ENCODE results near the gene THADA.

The THADA gene

DNA sequence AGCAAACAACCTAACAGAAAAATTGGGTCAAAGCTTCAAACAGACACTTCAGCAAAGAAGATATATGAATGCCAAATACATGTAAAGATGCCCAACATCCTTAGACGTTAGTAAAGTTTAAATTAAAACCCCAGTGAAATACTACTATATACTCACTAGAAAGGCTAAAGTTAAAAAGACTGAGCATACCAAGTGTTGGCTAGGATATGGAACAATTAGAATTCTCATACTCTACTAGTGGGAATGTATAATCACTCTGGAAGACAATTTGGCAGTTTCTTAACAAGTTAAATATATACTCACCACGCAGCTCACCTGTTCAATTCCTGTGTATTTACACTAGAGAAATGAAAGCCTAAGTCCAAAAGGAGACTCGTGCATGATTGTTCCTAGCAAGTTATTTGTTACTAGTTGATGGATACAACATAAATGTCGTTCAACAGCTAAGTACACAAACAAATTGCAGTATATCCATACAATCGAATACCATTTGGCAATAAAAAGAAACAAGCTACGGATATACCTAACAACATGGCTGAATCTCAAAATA, 185.7 kb downstream of the THADA start:
- Mint-ChIP-seq H3K9me3 (no peaks in the 10 kb centered on the region), H3K27ac (no peak overlapping the region), H3K36me3 (ENCODE audit: low read depth) (no peaks in the 10 kb centered on the region), H3K27me3 (ENCODE audit: low read depth, poor library complexity) (no peaks in the 10 kb centered on the region), H3K4me1 (peaks cover 34% of the 10 kb centered on the region), H3K4me3 (no peak overlapping the region)
- TF ChIP-seq, protein P1, sequence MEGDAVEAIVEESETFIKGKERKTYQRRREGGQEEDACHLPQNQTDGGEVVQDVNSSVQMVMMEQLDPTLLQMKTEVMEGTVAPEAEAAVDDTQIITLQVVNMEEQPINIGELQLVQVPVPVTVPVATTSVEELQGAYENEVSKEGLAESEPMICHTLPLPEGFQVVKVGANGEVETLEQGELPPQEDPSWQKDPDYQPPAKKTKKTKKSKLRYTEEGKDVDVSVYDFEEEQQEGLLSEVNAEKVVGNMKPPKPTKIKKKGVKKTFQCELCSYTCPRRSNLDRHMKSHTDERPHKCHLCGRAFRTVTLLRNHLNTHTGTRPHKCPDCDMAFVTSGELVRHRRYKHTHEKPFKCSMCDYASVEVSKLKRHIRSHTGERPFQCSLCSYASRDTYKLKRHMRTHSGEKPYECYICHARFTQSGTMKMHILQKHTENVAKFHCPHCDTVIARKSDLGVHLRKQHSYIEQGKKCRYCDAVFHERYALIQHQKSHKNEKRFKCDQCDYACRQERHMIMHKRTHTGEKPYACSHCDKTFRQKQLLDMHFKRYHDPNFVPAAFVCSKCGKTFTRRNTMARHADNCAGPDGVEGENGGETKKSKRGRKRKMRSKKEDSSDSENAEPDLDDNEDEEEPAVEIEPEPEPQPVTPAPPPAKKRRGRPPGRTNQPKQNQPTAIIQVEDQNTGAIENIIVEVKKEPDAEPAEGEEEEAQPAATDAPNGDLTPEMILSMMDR (IDR thresholded peaks at IDR 0.05), result no peak
- no peak for DNase-seq

DNA sequence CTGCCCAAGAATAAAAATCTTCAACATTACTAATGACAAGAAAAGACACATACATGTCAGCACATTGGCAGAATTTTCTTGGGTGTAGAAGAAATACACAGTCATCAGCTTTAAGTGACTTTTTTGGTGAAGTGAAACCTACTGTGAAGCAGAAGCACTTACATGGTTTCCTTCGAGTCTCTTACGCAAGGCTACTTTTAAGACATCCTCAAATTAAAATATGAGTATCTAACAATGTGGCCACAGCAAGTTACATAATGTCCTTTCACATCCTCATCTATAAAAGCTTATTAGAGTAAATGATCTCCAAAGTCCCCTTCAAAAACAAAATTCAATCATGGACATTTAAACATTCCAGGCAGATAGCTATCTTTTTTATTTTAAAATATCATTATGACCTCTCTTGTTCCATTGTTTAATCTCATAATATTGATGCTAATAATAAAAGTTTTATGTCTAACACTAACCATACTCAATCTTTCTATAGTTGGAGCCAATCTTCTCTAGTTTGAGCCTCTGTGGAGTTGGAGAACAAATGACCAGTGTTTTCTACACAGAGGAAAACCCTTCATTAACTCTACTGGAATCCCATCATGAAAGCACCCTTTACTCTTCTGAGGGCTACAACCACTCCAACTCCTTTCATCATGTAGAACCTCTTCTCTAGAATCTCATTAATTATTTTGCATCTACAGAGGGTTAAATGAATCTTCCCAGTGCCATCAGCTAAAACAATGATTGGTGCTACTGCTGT, 187.3 kb downstream of the THADA start:
- Mint-ChIP-seq H3K4me1 (peaks cover 39% of the 10 kb centered on the region), H3K36me3 (ENCODE audit: low read depth) (no peaks in the 10 kb centered on the region), H3K27me3 (ENCODE audit: low read depth, poor library complexity) (no peaks in the 10 kb centered on the region), H3K4me3 (no peak overlapping the region), H3K9me3 (no peaks in the 10 kb centered on the region), H3K27ac (no peak overlapping the region)
- TF ChIP-seq, protein P1 (IDR thresholded peaks at IDR 0.05), result no peak
- DNase-seq, result no peak

DNA sequence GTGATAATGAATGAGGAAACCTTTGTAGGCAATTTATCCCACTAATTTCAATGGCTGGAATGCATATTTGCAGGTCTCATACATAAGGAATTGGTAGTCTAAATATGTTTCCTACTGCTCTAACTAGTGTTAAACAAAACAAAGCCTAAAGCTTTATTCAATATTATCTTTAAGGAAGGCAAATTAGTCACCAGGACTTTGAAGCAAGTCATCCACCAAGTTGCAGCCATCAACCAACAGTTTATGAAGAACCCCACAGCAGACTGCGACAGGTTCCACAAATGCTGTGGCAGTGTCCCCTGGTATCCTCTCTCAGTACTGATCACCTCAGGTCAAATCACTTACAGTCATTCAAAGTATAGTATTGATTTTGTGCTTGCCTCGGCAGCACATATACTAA, 187.9 kb downstream of the THADA start:
- DNase-seq, result no peak
- Mint-ChIP-seq H3K27me3 (ENCODE audit: low read depth, poor library complexity) (no peaks in the 10 kb centered on the region), H3K4me1 (peaks cover 39% of the 10 kb centered on the region), H3K4me3 (no peak overlapping the region), H3K27ac (no peak overlapping the region), H3K36me3 (ENCODE audit: low read depth) (no peaks in the 10 kb centered on the region), H3K9me3 (no peaks in the 10 kb centered on the region)
- TF ChIP-seq, protein P1 (IDR thresholded peaks at IDR 0.05), result no peak

DNA sequence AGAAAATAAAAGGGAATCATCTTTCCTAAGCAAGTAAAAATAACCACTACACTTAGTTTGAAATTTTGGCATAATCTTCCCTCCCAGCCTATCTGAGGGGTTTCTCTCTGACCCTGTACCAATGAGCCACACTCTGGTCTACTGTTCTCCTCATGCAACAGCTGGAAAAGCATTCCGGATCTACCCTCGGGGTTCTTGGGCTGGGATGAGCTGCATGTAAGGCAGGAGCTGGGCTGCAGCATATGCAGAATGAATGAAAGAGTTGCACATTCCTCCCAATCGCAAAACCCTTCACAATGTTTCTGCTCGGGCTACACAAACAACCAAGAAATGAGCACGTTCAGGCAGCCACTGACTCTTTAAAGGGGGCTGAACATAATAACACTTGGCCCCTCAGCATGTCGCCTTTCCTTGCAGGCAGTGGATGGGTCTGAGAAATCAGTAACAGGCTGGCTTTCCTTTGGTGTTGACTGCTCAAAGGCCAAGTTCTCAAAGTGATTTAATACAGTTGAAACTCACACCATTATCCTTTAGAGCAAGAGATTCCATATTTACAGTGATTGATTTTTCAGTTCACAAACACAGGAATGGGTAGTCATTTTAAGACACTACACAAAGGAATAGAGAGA, 189.1 kb downstream of the THADA start:
- H3K4me1 Mint-ChIP-seq, result peaks cover 48% of the 10 kb centered on the region
- no peaks in the 10 kb centered on the region for H3K9me3 Mint-ChIP-seq
- no peaks in the 10 kb centered on the region for H3K27me3 Mint-ChIP-seq (ENCODE audit: low read depth, poor library complexity)
- no peak for DNase-seq
- peak overlapping the region; percentile 24 for H3K4me3 Mint-ChIP-seq
- H3K27ac Mint-ChIP-seq, result peak overlapping the region; percentile 14
- no peaks in the 10 kb centered on the region for H3K36me3 Mint-ChIP-seq (ENCODE audit: low read depth)
- TF ChIP-seq, protein P1 (IDR thresholded peaks at IDR 0.05), result no peak

DNA sequence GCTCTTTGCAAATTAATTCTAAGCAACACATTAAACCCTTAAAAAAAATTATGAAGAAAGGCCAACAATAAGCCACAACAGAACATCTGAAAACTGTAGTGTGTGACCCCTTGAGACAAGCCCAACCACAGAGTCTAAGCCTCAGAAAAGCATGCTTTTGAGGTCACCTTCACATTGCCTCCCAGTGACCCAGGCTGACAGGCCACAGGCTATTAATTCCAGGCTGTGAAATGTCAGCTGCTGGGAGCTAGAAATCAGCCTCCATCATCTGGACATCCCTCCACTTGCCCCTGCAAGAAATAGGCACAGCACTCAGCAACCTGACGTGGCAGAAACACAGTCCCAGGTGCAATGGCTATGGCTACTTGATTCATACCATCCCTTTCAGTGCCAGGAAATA, 190.0 kb downstream of the THADA start:
- H3K36me3 Mint-ChIP-seq (ENCODE audit: low read depth), result no peaks in the 10 kb centered on the region
- H3K27me3 Mint-ChIP-seq (ENCODE audit: low read depth, poor library complexity), result no peaks in the 10 kb centered on the region
- H3K4me1 Mint-ChIP-seq, result peaks cover 48% of the 10 kb centered on the region
- H3K4me3 Mint-ChIP-seq, result no peak overlapping the region
- TF ChIP-seq, protein P1 (IDR thresholded peaks at IDR 0.05), result no peak
- peak overlapping the region; percentile 78 for H3K27ac Mint-ChIP-seq
- no peaks in the 10 kb centered on the region for H3K9me3 Mint-ChIP-seq
- peak; percentile 42 for DNase-seq
